ENCODE results near the gene TRMT1. TPM values are rescaled to one million over a fixed set of nuclear protein-coding genes. Genes with fewer than 3 reads are reported as not detected.

Gene TRMT1
- polyA plus RNA-seq, 1 experiment: 30.8 TPM

DNA sequence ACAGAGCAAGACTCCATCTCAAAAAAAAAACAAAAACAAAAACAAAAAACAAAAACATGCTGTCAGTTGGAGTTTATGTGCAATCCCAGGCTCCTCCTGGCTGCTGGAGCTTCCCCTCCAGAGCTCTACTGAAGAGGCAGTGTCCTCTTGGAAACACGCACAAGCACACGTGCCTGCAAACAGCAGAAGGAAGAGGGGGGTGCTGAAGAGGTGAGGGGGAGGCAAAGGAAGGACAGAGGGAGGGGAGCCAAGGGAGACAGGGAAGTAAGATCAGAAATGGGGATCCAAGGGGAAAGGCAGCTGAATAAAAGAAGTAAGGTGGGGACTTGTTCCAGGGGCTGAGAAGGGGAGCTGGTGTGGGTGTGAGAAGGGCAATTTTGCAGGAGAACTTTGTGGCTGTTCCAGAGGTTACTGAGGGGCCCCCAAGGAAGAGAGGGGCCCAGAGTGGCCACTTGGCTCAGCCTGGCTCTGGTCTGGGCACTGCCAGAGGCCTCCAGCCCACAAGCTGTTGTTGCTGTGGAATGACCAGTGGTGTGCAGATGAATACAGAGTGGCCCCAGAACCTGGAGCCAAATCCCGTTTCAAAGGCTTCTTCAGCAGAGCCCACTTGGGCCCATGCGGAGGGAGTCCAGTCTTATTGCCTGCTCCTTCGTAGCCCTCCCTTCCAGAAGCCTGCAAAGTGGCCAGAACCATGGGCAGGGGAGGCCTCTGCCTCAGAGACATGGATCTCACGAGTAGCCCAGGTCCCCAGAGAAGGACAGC lies 48.3 kb downstream of the TRMT1 start:
- ChIA-PET POLR2A (no interaction called here), CTCF (interaction anchor here (1.2 to 3.7 kb wide), 6 partner anchors 11 to 103 kb away, joined by 3 to 15 read pairs (median 8); no protein-coding TSS in a partner anchor)
- TF ChIP-seq, protein P1, sequence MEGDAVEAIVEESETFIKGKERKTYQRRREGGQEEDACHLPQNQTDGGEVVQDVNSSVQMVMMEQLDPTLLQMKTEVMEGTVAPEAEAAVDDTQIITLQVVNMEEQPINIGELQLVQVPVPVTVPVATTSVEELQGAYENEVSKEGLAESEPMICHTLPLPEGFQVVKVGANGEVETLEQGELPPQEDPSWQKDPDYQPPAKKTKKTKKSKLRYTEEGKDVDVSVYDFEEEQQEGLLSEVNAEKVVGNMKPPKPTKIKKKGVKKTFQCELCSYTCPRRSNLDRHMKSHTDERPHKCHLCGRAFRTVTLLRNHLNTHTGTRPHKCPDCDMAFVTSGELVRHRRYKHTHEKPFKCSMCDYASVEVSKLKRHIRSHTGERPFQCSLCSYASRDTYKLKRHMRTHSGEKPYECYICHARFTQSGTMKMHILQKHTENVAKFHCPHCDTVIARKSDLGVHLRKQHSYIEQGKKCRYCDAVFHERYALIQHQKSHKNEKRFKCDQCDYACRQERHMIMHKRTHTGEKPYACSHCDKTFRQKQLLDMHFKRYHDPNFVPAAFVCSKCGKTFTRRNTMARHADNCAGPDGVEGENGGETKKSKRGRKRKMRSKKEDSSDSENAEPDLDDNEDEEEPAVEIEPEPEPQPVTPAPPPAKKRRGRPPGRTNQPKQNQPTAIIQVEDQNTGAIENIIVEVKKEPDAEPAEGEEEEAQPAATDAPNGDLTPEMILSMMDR (IDR thresholded peaks at IDR 0.05; ENCODE audit: insufficient read depth, low read depth, low read length): no peak
- no peak overlapping the region for H3K4me3 ChIP-seq (ENCODE audit: low read depth, low read length)
- no peak for DNase-seq (ENCODE audit: low read depth)
- H3K27me3 ChIP-seq (ENCODE audit: control insufficient read depth, insufficient read depth, low read length): no peaks in the 10 kb centered on the region
- peaks cover 21% of the 10 kb centered on the region for H3K36me3 ChIP-seq (ENCODE audit: control insufficient read depth, insufficient read depth, low read length)

DNA sequence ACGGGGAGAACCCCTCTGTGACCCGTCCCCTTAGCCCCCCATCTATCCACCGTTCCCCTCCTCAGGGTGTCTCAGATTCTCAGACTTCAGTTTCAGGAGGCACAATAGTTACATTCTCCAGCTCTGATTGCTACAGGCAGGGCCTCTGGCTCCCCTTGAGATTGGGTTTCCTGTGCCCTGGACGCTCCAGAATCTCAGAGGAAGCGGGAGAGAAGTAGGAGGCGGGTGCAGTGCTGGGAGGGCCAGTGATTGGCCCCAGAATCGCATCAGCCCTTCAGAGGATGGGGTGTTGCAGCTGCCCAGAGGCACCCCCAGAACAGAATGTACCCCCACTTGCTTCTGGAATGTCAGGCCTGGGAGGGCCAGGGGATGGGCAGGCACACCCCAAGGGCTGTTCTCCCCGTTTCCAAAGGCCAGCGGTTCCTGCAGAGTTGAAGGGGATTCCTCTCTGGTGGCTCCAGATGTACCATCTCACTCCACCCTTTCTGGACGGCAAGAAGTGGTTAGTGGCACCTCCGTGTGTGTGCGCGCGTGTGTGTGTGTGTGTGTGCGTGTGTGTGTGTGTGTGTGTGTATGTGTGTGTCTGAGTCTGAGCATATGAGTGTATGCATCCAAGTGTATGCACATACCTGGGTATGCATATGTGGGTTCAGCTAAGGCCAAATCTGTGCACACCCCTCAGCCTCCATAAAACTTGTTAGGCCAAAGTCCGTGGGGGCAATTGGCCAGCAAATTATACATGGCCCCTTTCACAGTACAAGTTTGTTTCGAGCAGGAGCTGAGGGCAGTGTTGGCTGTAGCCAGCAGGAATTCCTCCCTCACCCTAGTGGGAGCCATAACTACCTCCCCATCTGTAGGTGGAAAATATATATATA lies 49.4 kb downstream of the TRMT1 start:
- ChIA-PET CTCF (interaction anchor here (1.2 to 3.7 kb wide), 7 partner anchors 10 to 102 kb away, joined by 3 to 15 read pairs (median 7); no protein-coding TSS in a partner anchor), POLR2A (no interaction called here)
- TF ChIP-seq, protein P1 (IDR thresholded peaks at IDR 0.05; ENCODE audit: insufficient read depth, low read depth, low read length): no peak
- no peaks in the 10 kb centered on the region for H3K27me3 ChIP-seq (ENCODE audit: control insufficient read depth, insufficient read depth, low read length)
- no peak for DNase-seq (ENCODE audit: low read depth)
- no peak overlapping the region for H3K4me3 ChIP-seq (ENCODE audit: low read depth, low read length)
- peaks cover 17% of the 10 kb centered on the region for H3K36me3 ChIP-seq (ENCODE audit: control insufficient read depth, insufficient read depth, low read length)

DNA sequence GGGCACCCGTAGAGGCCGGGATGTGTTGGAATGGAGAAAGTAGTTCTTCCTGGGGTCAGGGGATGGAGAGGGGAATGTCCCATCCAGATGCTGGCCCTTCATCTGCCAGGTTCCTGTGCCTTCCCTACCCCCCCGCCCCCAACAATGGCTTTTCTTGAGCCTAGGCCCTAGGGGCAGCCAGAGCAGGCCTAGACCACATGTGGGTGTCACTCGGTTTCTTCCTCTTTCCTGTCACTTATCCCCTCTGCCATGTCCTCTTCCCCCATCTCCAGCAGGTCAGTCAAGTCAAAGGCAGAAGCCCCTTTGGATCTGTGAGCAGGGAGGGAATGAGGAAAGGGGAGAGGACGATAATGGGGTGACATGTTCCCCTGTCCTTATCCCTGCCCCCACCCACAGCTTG lies 50.3 kb downstream of the TRMT1 start:
- H3K27me3 ChIP-seq (ENCODE audit: control insufficient read depth, insufficient read depth, low read length): no peaks in the 10 kb centered on the region
- peaks cover 20% of the 10 kb centered on the region for H3K36me3 ChIP-seq (ENCODE audit: control insufficient read depth, insufficient read depth, low read length)
- no peak for DNase-seq (ENCODE audit: low read depth)
- ChIA-PET POLR2A (no interaction called here), CTCF (interaction anchor here (0.6 to 13.8 kb wide), 5 partner anchors 9 to 101 kb away, joined by 3 to 185 read pairs (median 8); no protein-coding TSS in a partner anchor)
- TF ChIP-seq, protein P1 (IDR thresholded peaks at IDR 0.05; ENCODE audit: insufficient read depth, low read depth, low read length): no peak
- H3K4me3 ChIP-seq (ENCODE audit: low read depth, low read length): no peak overlapping the region

DNA sequence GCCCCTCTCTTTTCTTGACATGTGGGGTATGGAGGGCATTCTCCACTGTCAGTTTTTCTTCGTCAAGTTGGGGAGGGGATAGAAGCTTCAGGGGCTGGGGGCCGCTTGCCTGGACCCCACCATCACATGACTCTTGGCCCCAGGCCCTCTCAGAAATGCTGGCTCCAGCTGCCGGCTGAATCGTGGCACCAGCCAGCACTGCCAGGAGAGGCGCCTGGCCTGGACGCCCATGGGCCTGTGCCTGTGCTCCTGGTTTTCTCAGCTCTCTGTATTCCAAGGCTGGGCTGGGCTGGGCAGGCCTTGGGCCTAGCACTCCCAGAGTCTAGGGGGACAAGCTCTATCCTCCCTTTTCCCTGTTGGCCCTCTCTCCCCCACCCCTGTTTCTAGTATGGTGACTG lies 52.4 kb downstream of the TRMT1 start:
- TF ChIP-seq, protein P1 (IDR thresholded peaks at IDR 0.05; ENCODE audit: insufficient read depth, low read depth, low read length): no peak
- no peak overlapping the region for H3K4me3 ChIP-seq (ENCODE audit: low read depth, low read length)
- ChIA-PET CTCF (interaction anchor here (1.6 to 13.8 kb wide), 3 partner anchors 30 to 84 kb away, joined by 8 to 358 read pairs (median 185); no protein-coding TSS in a partner anchor), POLR2A (no interaction called here)
- no peaks in the 10 kb centered on the region for H3K27me3 ChIP-seq (ENCODE audit: control insufficient read depth, insufficient read depth, low read length)
- no peak for DNase-seq (ENCODE audit: low read depth)
- peaks cover 20% of the 10 kb centered on the region for H3K36me3 ChIP-seq (ENCODE audit: control insufficient read depth, insufficient read depth, low read length)

Measured in BJ (cell line).